Ovary (tissue), 3 donors: ENCODE measurements around the gene NRCAM.

ENCODE experiments used
- CTCF ChIP-seq, 3 donors: fragments of 450-650 bp in 2 of 3; fragments of 200-600 bp in 1 of 3; IDR thresholded peaks; one replicate each; pipeline versions ENCODE4 v1.5.1 to v1.8.0; 2016 to 2022; ENCODE audit warnings: antibody characterized with exemption in 3 of 3, mild to moderate bottlenecking in 1 of 3
- POLR2A ChIP-seq: fragments of 450-650 bp; IDR thresholded peaks from one replicate; pipeline ENCODE4 v1.6.1; 2017; ENCODE audit warnings: antibody characterized with exemption, mild to moderate bottlenecking, moderate library complexity
- donor health status: DM: no; HTN: no; CAD: no.

DNA sequence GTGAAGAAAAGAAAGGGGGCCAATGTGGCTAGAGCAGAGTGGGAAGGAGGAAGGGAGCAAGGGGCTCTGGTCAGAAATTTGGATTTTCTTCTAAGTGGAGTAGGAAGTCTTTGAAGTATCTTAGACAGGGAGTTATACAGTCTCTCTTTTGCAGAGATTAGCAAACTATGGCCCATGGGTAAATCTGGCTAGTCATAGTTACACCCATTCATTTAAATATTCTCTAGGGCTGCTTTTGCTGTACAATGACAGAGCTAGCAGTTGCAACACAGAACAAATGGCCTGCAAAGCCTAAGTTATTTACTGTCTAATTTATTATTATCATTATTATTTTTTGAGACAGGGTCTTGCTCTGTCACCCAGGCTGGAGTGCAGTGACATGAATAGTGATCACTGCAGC lies 315.6 kb downstream of the NRCAM start:
- TF ChIP-seq CTCF (IDR thresholded peaks at IDR 0.05) (no peak), POLR2A (no peak)
